ENCODE data around the gene TCTN2.

The TCTN2 gene

DNA sequence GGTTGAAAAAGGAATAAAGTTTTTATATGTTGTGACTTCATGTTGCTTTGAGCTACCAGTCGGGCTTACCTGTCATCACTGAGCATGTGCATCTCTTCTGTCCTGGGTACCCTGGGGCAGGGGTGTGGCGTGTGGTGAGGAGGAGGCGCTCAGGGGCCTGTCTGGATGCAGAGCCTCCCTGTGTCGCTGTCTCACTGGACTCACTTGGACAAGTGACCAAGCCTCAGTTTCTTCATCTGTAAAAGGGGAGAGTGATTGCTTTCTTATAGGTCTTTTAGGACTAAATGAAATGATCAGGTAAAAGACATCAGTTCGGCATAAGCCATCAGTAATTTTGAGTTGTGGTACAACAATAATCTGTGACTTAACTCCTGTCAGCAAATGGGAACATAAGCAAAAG is 63.4 kb downstream of the TCTN2 start:
- DNase-seq (ENCODE audit: extremely low read depth in 1 of 2, low read depth in 1 of 2), result no peak

DNA sequence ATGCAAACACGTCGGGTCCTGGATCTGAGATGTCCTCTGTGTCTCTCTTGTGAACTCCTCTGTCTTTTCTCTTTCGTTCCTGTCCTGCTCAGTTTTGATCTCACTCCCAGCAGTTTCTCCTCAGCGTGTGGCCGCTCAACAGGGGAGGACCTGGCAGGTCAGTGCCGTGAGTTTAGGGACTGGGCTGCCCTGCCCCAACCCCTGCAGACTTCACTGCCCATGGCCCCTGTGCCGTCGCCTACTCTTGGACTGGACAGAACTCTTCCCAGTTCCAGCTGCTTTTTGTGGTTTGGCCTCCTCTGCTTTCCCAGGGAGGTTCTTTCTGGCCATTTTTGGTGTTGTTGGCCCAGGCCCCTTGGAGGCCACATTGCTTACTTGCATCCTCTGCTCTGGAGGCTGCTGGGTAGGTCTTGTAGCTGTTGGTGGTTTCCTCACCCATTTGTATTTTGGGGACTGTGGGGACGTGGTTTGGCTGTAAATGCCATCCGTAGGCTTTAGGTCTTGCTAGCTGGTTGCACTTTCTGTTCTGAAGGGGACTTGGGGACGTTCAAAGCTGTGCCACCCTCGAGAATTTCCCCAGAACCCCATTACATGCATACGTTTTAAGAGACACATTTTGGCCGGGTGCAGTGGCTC is 71.1 kb downstream of the TCTN2 start:
- no peak for DNase-seq (ENCODE audit: extremely low read depth in 1 of 2, low read depth in 1 of 2)

DNA sequence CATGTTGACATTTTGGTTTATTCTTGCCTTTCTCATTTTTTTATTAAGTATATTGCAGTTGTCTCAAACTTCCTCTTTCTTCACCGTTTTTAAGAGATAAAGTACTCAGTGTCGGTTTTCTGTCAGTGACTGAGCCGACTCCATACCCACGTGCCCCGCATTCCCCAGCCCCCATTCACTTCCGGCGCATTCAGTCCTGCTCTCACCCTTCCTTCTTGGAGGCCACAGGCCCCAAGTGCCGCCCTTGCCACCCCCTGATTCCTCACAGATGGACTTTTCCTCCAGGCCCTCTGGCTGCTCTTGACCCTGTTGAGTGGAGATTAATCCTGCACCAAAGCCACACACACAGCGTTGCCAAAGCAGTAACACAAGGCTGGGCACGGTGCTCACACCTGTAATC is 72.1 kb downstream of the TCTN2 start:
- DNase-seq (ENCODE audit: extremely low read depth in 1 of 2, low read depth in 1 of 2), result no peak

DNA sequence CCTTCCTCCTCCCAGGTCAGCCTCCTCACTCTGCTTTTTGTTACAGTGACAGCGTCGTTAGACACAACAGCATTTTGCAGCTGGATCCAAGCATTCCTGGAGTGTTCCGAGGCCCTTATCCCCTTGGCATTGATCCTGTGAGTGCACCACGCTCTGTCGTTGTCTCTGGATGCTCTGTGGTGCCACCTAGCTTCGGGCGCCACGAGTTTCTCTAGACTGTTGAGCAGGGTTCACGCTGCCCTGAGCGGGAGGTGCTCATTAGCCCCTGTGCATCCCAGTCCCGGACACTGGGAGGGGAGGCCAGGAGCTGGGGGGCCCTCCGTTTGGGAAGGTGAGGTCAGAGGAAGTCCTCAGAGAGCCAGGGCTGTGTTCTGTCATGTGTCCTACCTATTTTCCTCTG is 73.9 kb downstream of the TCTN2 start:
- DNase-seq (ENCODE audit: extremely low read depth in 1 of 2, low read depth in 1 of 2), result no peak

DNA sequence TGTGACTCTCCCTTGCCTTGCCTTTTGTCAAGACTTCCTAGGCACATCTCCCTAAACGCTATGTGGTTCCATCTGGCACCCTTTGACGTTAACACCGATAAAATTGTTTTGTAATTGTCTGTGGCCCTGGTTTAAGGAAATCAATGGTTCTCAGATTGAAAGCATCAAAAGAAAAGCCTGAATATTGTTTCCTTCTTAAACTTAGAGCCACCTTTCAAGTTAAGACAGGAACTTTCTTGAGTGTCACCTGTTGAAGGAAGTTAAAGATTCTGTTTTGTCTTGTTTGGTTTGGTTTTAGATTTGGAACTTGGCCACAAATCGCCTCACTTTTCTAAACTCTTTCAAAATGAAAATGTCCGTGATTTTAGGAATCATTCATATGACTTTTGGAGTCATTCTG is 76.4 kb downstream of the TCTN2 start:
- no peak for DNase-seq (ENCODE audit: extremely low read depth in 1 of 2, low read depth in 1 of 2)

- DNase-seq (ENCODE audit: extremely low read depth in 1 of 2, low read depth in 1 of 2), result no peak
Measured at GRCh38 chr12:123748161-123748560, 77.2 kb downstream of the TCTN2 start.

- DNase-seq (ENCODE audit: extremely low read depth in 1 of 2, low read depth in 1 of 2), result no peak
Measured at GRCh38 chr12:123748661-123749060, 77.7 kb downstream of the TCTN2 start.

GRCh38 chr12:123749355-123749754 is 78.4 kb downstream of the TCTN2 start:
- DNase-seq (ENCODE audit: extremely low read depth in 1 of 2, low read depth in 1 of 2), result no peak

- DNase-seq (ENCODE audit: extremely low read depth in 1 of 2, low read depth in 1 of 2), result no peak
Measured at GRCh38 chr12:123750159-123750656, 79.3 kb downstream of the TCTN2 start.

GRCh38 chr12:123752046-123752445 is 81.1 kb downstream of the TCTN2 start:
- no peak for DNase-seq (ENCODE audit: extremely low read depth in 1 of 2, low read depth in 1 of 2)

DNA sequence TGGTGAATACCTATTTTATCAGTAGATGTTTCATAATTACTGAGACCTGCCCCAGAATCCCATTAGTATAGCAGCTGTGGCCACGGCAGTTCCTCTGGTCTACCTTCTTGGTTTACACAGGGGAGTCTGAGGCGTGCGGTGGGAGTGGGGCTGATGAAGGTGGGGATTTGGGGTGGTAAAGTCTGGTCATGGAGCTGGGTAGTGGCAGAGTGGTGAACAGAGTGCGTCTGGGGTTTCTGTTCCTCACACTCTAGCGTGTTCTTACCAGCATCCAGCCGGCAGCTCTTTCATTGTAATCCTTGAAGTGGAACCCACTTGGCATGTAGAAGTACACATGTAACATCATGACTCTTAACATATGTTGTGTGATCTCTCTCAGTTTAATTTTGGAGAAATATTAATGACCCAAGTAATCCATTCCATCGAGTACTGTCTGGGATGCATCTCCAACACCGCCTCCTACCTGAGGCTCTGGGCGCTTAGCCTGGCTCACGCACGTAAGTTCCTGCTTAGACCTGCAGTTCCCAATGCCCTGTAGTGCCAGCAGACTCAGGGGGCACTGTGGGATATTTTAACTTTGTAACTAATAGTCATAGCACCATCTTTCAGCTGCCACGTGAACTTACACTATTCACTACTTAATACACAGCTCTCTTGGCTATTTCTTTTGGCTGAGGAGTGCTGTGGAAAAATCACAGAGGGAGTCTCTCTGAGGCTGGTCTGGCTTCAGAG is 83.3 kb downstream of the TCTN2 start:
- DNase-seq (ENCODE audit: extremely low read depth in 1 of 2, low read depth in 1 of 2), result no peak

DNA sequence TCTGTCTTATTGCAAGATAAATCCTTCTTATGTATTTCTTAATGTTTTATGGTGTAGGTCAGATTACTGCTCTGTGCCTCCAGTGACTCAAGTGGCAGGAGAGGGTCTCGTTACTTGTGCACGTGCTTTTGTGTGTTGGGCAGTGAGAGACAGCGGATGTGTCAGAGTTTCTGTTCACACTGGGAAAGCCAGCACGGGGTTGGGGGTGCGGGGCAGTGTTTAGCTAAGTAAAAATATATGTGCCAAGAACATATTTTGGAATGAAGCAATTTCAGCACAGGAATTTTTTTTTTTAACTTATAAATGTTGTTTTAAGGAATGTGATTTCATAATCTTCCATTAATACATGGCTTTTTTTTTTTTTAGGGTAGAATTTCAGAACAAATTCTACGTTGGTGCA is 86.6 kb downstream of the TCTN2 start:
- DNase-seq (ENCODE audit: extremely low read depth in 1 of 2, low read depth in 1 of 2), result no peak
